HG03064 (cell line): Measurements from ENCODE around the gene SFXN4.
"Not testable (repeated sequence)": the region's sequence is repeated elsewhere in the genome, so short reads cannot be mapped to it uniquely, and the experiment has no call there.

Experiments
- ATAC-seq: cut with Tn5 transposase; IDR thresholded peaks from one replicate; pipeline ENCODE4 v1.9.1; 2021; ENCODE audit warnings: low read depth; ENCODE audit not compliant: unreplicated experiment

SFXN4 gene

DNA sequence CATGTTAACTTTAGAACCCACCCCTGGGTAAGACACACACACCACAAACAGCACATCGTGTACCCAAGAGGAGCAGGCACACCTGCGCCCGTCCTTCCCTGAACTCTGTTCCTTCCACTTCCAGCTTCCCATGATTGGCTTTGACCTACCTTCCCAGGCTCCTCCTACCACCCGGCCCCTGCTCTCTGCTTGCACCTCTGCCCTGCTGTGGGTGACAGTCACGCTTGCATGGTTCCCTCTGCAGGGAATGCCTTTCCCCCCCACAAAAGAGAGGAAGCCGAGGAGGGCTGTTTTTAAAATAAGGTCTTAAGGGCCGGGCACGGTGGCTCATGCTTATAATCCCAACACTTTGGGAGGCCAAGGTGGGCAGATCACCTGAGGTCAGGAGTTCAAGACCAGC, 16.4 kb downstream of the SFXN4 start:
- ATAC-seq, result no peak

DNA sequence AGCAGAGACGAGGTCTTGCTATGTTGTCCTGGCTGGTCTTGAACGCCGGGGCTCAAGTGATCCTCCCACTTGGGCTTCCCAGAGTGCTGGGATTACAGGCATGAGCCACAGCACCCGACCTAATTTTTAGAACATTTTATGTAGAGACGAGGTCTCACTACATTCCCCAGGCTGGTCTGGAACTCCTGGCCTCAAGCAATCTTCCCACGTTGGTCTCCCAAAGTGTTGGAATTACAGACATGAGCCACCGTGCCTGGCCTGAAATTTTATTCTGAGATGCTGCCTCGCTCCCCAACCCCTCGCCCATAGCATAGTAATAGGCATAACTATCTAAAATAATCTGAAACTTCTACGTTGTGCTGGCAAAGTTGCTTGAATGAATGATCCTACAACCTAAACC, 21.9 kb downstream of the SFXN4 start:
- no peak for ATAC-seq

DNA sequence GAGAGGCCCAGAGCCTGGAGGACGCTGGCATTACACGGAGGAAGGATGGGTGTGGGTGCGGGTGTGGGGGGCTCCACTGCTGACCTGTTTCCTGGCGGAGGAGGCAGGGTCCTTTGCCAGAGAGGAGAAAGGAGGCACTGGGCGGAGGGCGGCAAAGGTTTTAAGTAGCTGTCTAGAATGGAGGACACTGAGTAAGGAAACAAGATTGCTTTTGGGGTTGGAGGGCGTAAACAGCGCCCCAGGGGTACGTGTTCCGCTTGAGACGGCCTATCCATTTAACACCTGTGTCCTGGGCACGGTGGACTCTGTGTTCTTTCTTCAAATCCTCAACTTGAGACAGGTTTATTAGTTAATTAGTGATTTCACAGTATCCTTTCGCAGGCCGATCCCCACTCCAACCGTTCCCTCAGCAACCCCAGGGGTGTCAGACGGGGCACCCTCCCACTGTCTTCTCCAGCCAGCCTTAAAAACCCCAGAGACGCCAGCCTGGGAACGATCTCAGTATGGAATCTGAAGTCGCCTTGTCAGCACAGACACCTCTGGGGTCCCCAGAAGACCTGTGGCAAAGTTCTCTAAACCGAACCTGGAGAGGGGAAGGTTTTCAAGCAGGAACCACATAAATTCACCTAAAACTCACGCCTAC, 24.8 kb downstream of the SFXN4 start:
- ATAC-seq, result no peak

DNA sequence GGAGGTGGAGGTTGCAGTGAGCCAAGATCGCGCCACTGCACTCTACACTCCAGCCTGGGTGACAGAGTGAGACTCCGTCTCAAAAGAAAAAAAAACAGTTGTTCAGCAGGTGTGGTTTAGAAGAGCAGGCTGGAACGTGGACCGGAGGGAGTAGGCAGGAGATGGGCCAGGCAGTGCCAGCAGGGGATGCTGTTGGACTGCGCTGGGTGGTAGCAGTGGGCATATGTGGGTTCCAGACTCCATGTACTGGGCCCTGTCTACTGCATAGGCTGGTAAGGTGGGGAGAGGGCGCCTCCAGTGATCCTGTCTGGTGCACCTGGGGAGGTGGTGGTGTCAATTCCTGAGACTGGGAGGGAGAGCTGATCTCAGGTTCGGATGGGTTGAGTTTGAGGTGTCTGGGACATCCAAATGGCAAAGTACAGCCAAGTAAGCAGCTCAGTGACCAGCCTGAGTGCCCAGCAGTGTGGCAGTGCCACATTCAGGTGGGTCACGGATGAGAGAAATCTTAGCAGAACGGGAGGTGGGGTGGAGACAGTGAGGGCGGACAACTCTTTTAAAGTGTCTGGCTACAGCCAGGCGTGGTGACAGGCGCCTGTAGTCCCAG, 25.9 kb downstream of the SFXN4 start:
- no peak for ATAC-seq

DNA sequence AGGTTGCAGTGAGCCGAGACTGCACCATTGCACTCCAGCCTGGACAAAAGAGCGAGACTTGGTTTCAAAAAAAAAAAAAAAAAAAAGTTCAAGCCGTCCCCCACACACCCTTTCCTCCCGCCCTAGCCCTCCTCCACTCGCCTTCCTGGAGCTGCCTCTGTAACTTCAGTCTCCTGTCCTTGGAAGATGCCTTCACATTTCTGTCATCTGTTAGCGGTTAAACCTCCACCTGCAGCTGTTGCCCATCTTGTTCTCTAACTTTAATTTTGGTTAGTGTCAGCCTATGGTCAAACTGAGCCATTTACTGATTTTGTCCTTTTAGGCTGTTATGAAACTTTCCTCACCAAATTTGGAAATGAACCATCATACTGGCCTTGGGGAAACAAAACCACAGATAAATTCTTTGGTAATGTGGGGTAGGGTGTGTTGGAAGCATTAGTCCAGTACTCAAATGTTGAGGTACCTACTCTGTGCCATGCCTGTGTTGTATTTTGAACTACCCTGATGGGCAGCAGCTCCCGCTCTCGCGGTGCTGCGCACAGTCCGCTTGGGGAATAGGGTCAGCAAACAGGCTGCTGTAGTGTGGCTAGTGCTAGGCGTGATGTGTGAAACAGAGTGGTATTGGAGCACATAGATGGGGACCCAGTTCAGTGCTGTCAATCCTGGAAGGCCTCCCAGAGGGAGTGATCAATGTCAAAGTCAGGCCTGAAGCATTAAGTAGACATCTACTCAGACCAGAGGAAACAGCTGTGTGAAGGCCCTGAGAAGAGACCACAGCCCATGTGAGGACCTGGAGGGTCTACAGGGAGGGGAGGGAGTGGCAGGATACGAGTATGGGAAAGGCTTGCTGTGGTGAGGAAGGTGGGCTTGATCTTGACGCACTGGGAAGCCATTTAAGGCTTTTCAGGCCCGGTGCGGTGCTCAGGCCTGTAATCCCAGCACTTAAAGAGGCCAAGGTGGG, 26.9 kb downstream of the SFXN4 start:
- ATAC-seq, result no peak

DNA sequence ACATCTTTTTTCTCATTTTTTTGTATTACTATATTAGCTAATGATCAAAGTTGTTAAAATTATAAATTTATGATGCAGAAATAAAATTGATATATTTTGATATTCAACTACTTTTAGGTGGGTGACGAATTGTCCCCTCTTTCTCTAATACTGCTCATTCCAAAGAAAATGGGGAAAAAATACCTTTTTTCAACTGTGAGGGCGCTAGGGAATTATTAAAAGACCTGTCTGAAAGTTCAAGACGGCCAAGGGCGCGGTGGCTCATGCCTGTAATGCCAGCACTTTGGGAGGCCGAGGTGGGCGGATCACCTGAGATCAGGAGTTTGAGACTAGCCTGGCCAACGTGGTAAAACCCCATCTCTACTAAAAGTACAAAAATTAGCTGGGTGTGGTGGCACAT, 27.6 kb downstream of the SFXN4 start:
- not testable (repeated sequence) for ATAC-seq

DNA sequence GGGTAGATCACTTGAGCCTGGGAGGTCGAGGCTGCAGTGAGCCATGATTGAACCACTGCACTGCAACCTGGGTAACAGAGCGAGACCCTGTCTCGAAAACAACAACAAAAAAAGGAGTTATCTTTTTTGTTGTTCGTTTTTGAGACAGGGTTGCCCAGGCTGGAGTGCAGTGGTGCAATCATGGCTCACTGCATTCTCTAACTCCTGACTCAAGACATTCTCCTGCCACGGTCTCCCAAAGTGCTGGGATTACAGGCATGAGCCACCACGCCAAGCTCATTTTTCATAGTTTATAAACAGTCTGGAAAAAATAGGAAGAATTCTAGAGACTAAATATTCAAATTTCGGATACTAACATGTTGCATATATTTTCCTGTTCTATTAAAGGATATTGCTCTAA, 29.4 kb downstream of the SFXN4 start:
- no peak for ATAC-seq

DNA sequence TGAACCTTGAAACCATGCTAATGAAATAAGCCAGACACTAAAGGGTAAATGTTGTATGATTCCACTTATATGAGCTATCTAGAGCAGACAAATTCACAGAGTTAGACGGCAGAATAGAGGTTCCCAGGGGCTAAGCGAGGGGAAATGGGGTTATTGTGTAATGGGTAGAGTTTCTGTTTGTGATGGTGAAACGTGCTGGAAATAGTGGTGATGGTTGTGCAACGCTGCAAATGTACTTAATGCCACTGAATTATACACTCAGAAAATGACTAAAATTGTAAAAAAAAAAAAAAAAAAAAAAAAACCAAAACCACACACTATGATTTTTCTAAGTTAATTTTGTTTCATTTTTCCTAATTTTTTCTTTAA, 30.0 kb downstream of the SFXN4 start:
- ATAC-seq, result no peak

DNA sequence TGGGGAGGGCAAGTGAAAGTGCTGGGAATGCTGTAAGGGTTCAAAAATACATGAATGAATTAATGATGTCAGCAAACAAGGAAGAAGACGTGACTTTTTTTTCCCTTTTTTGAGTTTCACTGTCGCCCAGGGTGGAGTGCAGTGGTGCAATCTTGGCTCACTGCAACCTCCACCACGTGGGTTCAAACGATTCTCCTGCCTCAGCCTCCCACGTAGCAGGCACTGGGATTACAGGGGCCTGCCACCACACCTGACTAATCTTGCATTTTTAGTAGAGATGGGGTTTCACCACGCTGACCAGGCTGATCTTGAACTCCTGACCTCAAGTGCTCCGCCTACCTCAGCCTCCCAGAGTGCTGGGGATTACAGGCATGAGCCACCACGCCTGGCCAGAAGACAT, 31.6 kb downstream of the SFXN4 start:
- ATAC-seq, result no peak

DNA sequence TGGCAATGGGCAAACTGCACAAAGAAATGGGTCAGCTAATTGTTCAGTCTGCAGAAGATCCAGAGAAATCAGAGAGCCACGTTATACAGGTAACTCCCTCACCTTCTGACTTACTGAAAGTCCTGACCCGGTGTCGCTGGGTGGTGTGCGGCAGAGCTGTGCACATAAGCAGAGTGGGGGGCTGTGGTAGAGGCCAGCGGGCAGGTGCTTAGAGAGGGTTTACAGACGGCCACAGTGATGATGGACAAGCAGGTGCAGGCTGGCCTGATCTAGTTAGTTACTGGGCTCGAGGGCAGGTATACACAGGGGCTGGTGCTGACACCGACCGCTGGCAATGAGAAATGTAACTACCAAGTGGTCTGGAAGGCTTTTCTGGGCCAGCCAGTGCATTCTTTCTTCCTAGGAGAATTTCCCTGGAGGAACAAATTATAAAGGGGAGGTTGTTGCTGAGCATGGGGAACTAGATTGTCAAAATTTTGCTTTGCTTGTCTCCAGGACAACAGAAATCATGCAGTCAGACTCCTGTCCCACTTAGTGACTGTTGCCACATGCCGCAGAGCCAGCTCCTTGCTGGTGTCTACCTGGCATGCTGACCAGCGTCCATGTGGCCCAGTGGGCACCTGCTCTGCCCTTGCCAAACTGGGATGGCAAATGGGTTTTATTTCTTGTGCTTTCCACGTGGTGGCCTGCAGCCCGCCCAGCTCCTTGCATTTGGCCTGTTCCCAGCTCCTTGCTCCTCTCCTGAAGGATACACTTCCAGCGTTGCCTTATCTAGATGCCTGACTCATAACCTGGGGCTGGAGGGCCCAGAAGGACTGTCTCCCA, 32.8 kb downstream of the SFXN4 start:
- ATAC-seq, result no peak

DNA sequence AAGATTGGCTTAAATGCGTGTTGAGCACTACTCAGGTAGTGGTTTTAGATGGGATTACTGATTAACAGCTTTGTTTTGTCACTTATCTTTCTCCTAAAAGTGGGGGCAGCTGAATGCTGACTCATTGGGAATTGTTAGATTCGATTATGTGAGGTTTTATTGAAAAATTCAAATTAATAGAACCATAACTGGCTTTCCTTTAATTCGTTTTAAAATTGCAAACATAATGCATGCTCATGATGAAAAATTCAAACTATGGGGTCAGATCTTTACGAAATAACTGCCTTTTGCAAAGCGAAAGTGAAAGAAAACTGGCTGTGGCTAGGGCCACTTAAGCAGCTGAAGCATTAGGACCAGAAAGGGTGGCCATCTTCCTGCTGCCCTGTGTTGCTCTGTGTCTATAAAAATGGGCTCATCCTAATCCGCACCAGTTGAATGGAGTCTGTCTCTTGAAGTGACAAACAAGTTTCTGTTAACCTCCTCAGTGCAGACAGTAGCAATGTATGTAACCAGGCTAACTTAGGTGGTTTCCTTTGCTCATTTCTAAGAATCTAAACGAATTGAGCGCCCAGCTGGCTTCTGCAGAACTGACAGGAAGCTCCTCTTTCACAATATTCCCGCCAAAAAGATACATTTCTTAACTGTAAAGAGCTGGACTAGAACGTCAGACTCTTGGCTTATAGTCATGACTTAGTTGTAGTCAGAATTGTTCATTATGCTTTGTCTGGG, 33.8 kb downstream of the SFXN4 start:
- ATAC-seq, result peak; percentile 72

DNA sequence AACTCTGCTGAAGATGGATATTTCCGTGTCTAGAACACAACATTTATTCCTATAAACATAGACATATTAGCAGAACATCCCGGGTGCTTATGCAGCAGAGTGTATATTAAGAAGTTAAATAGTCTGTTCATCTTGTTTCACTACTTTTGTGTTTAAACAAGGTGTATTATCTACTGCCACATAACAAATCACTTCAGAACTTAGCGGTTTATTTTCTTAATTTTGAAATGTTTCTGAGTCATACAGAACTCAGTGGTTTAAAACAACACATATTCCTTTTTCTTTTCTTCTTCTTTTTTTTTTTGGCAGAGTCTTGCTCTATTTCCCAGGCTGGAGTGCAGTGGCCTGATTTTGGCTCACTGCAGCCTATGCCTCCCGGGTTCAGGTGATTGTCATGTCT, 35.8 kb downstream of the SFXN4 start:
- ATAC-seq, result no peak

DNA sequence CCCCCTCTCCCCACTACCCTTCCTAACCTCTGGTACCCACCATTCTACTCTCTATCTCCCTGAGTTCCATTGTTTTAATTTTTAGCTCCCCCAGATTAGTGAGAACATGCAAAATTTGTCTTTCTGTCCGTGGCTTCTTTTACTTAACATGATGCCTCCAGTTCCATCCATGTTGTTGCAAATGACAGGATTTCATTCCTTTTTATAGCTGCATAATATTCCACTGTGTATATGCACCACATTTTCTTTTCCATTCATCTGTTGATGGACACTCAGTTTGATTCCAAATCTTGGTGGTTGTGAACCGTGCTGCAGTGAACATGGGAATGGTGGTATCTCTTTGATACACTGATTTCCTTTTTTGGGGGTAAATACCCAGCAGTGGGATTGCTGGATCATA, 39.6 kb downstream of the SFXN4 start:
- no peak for ATAC-seq

DNA sequence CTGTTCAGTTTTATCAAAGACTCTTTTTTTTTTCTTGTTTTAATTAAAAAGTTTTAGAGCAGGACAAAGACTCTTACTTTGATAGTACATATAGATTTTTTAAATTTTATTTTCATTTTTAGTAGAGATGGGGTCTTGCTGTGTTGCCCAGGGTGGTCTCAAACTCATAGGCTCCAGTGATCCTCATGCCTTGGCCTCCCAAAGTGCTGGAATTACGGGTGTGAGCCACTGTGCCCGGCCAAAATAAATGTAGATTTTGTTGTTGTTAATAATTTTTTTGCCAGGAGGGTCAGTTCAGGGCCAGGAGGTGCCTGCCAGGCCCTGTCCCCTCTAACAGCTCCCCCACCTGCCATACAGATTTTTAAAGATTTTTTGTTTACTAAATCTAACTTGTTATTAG, 44.6 kb downstream of the SFXN4 start:
- no peak for ATAC-seq

DNA sequence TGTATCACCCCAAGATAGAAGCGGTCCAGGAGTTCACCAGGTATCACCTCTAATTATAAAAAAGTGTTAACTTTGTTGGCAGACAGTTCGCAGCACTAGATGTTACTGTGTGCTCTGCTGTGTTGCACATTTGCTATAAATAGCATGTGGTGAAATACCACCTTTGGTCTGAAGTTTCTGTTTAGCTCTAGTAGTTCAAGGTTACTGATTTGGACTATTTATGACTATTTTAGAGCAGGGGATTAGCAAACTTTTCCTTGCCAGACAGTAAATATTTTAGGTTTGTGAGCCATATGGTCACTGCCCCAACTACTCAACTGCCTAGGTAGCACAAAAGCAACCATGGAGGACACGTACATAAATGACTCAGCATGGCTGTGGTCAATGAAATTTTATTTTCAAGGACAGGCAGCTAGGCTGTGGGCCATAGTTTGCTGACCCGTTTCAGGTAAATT, 45.1 kb downstream of the SFXN4 start:
- peak; percentile 90 for ATAC-seq

DNA sequence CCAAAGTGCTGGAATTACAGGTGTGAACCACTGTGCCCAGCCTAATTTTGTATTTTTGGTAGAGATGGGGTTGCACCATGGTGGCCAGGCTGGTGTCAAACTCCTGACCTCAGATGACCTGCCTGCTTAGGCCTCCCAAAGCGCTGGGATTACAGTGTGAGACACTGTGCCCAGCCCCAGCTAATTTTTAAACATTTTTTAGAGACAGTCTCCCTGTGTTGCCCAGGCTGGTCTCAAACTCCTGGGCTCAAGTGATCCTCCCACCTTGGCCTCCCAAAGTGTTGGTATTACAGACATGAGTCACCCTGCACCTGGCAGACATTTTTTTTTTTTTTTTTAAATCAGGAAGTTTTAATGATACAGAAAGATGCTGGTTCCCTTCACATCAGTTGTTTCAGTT, 46.1 kb downstream of the SFXN4 start:
- no peak for ATAC-seq

DNA sequence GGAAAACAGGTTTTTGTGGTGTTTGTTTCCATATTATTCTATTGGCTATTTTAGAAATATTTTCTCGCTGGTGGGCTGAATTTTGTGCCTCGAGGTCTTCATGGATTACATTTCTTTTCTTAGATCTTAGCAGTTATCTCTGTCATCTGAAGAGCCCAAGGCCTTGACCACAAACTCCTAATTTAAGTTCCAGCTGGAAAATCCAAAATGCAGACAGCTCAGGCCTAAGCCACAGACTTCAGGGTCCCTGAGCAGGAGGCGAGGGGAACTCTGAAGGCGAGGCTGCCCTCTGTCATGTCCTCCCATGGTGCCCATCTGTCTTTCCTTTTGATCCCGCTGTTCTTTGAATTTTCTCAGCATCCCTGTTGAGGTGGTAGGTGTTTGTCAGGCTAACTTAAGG, 47.3 kb downstream of the SFXN4 start:
- no peak for ATAC-seq

DNA sequence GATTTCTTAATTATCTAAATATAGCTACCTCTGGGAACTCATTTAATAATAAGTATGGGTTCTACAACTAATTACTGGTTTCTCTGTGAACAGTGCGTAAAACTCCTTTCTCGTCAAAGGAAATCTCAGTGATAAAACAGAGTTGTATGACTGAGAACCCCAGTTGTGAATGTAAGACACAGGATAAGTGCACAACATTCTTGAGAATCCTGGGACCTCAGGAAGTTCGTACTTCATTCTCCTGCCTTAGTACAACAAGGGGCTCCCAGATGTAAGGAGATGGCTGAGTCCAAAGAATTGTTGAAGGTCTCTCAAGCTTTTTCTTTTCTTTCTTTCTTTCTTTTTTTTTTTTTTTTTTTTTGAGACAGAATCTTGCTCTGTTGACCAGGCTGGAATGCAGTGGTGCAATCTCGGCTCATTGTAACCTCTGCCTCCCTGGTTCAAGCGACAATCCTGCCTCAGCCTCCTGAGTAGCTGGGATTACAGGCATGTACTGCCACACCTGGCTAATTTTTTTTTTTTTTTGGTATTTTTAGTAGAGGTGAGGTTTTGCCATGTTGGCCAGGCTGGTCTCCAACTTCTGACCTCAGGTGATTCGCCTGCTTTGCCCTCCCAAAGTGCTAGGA, 49.1 kb downstream of the SFXN4 start:
- ATAC-seq, result no peak

DNA sequence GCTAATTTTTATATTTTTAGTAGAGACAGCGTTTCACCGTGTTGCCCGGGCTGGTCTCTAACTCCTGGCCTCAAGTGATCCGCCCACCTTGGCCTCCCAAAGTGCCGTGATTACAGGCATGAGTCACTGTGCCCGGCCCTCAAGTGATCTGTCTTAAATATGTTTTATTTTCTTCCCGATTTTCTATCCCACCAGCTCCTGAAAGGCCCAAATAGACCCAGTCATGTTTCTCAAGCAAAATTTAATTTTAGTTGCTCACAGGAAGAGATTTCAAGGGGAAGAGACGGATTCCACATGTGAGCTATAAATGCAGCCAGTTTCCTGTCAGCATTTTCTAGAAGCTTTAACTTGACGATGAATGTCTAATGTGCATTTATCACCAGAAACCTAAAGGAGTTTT, 49.6 kb downstream of the SFXN4 start:
- no peak for ATAC-seq
